A204.1 (cell line): ENCODE data around the gene IL1RL1.
"Not testable (repeated sequence)": the region's sequence is repeated elsewhere in the genome, so short reads cannot be mapped to it uniquely, and the experiment has no call there.

ENCODE experiments used
- FAIRE-seq: peaks from 2 replicates; lab custom pipeline; 2012; peaks lifted over from hg19 to GRCh38; lab: Jason Lieb, UNC

IL1RL1 gene

GRCh38 chr2:102294802-102295489, 16.4 kb upstream of the IL1RL1 start:
- FAIRE-seq, result no peak

GRCh38 chr2:102295566-102295965, 15.8 kb upstream of the IL1RL1 start:
- no peak for FAIRE-seq

- FAIRE-seq, result no peak
Measured at GRCh38 chr2:102296449-102296848, 14.9 kb upstream of the IL1RL1 start.

GRCh38 chr2:102297891-102298290, 13.5 kb upstream of the IL1RL1 start:
- FAIRE-seq, result no peak

- no peak for FAIRE-seq
Measured at GRCh38 chr2:102301867-102302362, 9.4 kb upstream of the IL1RL1 start.

GRCh38 chr2:102302458-102302857, 8.9 kb upstream of the IL1RL1 start:
- FAIRE-seq, result peak; percentile 35

- no peak for FAIRE-seq
Measured at GRCh38 chr2:102303589-102303988, 7.8 kb upstream of the IL1RL1 start.

- FAIRE-seq, result no peak
Measured at GRCh38 chr2:102304268-102304667, 7.1 kb upstream of the IL1RL1 start.

GRCh38 chr2:102304711-102305611, 6.4 kb upstream of the IL1RL1 start:
- FAIRE-seq, result no peak

GRCh38 chr2:102306125-102306524, 5.2 kb upstream of the IL1RL1 start:
- FAIRE-seq, result no peak

GRCh38 chr2:102313025-102313424, 1.7 kb downstream of the IL1RL1 start:
- no peak for FAIRE-seq

GRCh38 chr2:102313471-102313870, 2.1 kb downstream of the IL1RL1 start:
- no peak for FAIRE-seq

GRCh38 chr2:102313950-102314349, 2.6 kb downstream of the IL1RL1 start:
- FAIRE-seq, result no peak

GRCh38 chr2:102315921-102316320, 4.6 kb downstream of the IL1RL1 start:
- FAIRE-seq, result no peak

GRCh38 chr2:102317715-102318114, 6.4 kb downstream of the IL1RL1 start:
- no peak for FAIRE-seq

- FAIRE-seq, result no peak
Measured at GRCh38 chr2:102318437-102318836, 7.1 kb downstream of the IL1RL1 start.

GRCh38 chr2:102321941-102322719, 10.8 kb downstream of the IL1RL1 start:
- FAIRE-seq, result no peak

- FAIRE-seq, result not testable (repeated sequence)
Measured at GRCh38 chr2:102324914-102325313, 13.6 kb downstream of the IL1RL1 start.

- no peak for FAIRE-seq
Measured at GRCh38 chr2:102331311-102331980, 20.1 kb downstream of the IL1RL1 start.

- no peak for FAIRE-seq
Measured at GRCh38 chr2:102334486-102334885, 23.1 kb downstream of the IL1RL1 start.

GRCh38 chr2:102335871-102336366, 24.6 kb downstream of the IL1RL1 start:
- FAIRE-seq, result no peak

GRCh38 chr2:102336502-102336945, 25.2 kb downstream of the IL1RL1 start:
- no peak for FAIRE-seq
